Prostate gland (tissue), 2 donors: ENCODE measurements around the gene FADS1. TPM values are rescaled to one million over a fixed set of nuclear protein-coding genes. Genes with fewer than 3 reads are reported as not detected.

Source experiments
- DNase-seq: peaks from one replicate; pipeline ENCODE4 v3.0.0-alpha.2; 2019; ENCODE audit warnings: low spot score
- H3K27ac ChIP-seq, 2 donors: fragments of 200-600 bp; sonication (generic); 2 replicates each; pipeline ENCODE4 v1.5.1; 2017 to 2019
- H3K27me3 ChIP-seq: fragments of 200-600 bp; sonication (generic); replicated peaks from 2 replicates; pipeline ENCODE4 v1.5.1; 2019; ENCODE audit not compliant: insufficient read depth
- H3K36me3 ChIP-seq, 2 donors: fragments of 200-600 bp; sonication (generic); 1 replicate in 1 of 2; 2 replicates in 1 of 2; pipeline versions ENCODE4 v1.5.1 to v1.8.1; 2017 to 2019
- H3K4me1 ChIP-seq: fragments of 200-600 bp; sonication (generic); replicated peaks from 2 replicates; pipeline ENCODE4 v1.5.1; 2019
- H3K4me3 ChIP-seq, 2 donors: fragments of 200-600 bp; sonication (generic); 2 replicates each; pipeline ENCODE4 v1.5.1; 2017 to 2019
- H3K9me3 ChIP-seq: fragments of 200-600 bp; sonication (generic); 2 replicates; pipeline ENCODE4 v1.5.1; 2017
- POLR2A ChIP-seq: fragments of 450-650 bp; IDR thresholded peaks from one replicate; pipeline ENCODE4 v1.6.1; 2016; ENCODE audit warnings: antibody characterized with exemption, mild to moderate bottlenecking
- POLR2AphosphoS5 ChIP-seq: sonication (generic); formaldehyde crosslinking; IDR thresholded peaks from one replicate; pipeline ENCODE4 v1.6.1; 2017; ENCODE audit warnings: antibody characterized with exemption
- WGBS: methylation state at CpG from one replicate; pipeline ENCODE4 v1.1.5; 2018; 5-methylcytosine and 5-hydroxymethylcytosine counted together
- intact Hi-C: fragments of 100-400 bp; cut with DNase I; formaldehyde crosslinking; loops from one replicate; pipeline ENCODE4 v1.14.2; 2022
- total RNA-seq, 2 donors: library from RNA; depleted of rRNA; stranded (reverse); fragments of >200 nt; gene quantifications; one replicate each; pipeline ENCODE4 v1.1.0, GENCODE V29; 2016
- TF ChIP-seq, protein P1 (sequence below), 4 experiments: fragments of 200-600 bp in 2 of 4; fragments of 450-650 bp in 2 of 4; sonication (generic) in 2 of 4; IDR thresholded peaks; 1 replicate in 3 of 4; 2 replicates in 1 of 4; pipeline ENCODE4 v1.5.1; 2016 to 2019; ENCODE audit warnings: antibody characterized with exemption in 4 of 4, mild to moderate bottlenecking in 2 of 4, moderate library complexity in 2 of 4

The FADS1 gene
- total RNA-seq, 2 donors from 2014 or later = 15.0 to 38.7 TPM

DNA sequence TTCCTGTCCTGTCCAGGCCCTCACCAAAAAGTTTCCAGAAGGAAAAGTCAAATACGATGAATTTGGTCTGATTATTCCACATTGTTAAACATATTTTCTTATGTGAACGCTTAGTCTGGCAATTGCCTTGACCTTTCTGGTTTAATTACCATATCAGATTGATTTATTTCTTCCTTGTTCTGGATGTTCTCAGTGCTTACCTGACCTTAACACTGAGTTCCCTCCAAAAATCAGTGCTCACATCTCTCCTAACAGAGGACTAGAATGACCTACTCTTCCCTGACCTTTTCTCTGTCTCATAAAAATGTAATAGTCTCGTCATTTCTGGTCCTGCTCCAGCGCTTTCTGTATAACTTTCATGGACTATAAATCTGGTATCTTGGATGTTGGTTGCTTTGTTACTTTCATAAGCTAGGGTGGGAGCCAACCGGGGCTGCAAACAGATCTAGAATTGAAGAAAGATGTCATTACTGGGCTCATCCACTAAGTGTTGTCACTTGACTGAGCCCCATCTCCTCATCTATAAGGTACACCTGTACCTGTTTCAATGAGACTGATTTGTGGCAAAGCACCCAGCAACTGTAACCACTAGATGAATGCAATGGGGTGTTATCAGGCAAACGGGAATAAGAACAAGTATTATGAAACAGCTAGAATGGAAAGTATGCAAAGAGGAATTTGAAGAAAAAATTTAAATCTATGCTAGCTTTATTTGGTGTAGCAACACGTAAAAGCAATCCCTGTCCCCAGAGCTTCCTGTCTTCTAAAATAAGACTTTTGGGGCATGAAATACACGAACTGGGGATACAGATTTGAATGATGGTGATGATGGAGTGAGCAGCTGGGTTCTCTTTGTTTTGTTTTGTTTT lies 13.7 kb upstream of the FADS1 start:
- Histone ChIP-seq H3K27ac (peak overlapping the region; percentile 77 to 86), H3K36me3 (no peaks in the 10 kb centered on the region), H3K9me3 (no peaks in the 10 kb centered on the region), H3K4me1 (peaks cover 12% of the 10 kb centered on the region), H3K27me3 (no peaks in the 10 kb centered on the region), H3K4me3 (peak overlapping the region in 1 of 2 donors; percentile 71)
- 14% methylated on average over 8 of the region's 8 CpGs for WGBS
- DNase-seq = peak; percentile 40
- TF ChIP-seq POLR2AphosphoS5 = peak; percentile 71
- TF ChIP-seq POLR2A = no peak
- intact Hi-C loops = no loop called here

DNA sequence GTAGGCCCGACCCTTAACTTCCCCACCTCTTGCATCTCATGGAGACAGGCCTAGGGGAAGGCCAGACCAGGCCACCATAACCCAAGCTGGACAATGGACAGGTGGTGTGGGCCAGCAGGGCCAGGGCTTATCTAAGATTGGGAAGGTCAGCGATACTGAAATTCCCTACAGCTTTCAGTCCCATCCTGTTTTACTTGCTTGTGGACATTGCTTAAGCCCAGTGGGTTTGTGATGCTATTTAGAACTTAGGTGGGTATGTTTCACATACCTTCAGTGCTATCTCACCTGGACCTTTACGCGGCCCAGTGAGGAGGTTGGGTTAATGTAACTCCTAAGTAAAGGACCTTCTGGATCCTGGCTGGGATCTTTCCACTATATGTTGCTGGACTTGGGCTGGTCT lies 13.0 kb upstream of the FADS1 start:
- WGBS = 75% methylated on average over 4 of the region's 4 CpGs
- Histone ChIP-seq H3K27me3 (no peaks in the 10 kb centered on the region), H3K27ac (peak overlapping the region; percentile 77 to 86), H3K4me1 (peaks cover 12% of the 10 kb centered on the region), H3K9me3 (no peaks in the 10 kb centered on the region), H3K36me3 (no peaks in the 10 kb centered on the region), H3K4me3 (peak overlapping the region in 1 of 2 donors; percentile 71)
- intact Hi-C loops = no loop called here
- DNase-seq = no peak
- TF ChIP-seq, protein P1, sequence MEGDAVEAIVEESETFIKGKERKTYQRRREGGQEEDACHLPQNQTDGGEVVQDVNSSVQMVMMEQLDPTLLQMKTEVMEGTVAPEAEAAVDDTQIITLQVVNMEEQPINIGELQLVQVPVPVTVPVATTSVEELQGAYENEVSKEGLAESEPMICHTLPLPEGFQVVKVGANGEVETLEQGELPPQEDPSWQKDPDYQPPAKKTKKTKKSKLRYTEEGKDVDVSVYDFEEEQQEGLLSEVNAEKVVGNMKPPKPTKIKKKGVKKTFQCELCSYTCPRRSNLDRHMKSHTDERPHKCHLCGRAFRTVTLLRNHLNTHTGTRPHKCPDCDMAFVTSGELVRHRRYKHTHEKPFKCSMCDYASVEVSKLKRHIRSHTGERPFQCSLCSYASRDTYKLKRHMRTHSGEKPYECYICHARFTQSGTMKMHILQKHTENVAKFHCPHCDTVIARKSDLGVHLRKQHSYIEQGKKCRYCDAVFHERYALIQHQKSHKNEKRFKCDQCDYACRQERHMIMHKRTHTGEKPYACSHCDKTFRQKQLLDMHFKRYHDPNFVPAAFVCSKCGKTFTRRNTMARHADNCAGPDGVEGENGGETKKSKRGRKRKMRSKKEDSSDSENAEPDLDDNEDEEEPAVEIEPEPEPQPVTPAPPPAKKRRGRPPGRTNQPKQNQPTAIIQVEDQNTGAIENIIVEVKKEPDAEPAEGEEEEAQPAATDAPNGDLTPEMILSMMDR (IDR thresholded peaks at IDR 0.05) = no peak
- TF ChIP-seq POLR2AphosphoS5 (no peak), POLR2A (no peak)

DNA sequence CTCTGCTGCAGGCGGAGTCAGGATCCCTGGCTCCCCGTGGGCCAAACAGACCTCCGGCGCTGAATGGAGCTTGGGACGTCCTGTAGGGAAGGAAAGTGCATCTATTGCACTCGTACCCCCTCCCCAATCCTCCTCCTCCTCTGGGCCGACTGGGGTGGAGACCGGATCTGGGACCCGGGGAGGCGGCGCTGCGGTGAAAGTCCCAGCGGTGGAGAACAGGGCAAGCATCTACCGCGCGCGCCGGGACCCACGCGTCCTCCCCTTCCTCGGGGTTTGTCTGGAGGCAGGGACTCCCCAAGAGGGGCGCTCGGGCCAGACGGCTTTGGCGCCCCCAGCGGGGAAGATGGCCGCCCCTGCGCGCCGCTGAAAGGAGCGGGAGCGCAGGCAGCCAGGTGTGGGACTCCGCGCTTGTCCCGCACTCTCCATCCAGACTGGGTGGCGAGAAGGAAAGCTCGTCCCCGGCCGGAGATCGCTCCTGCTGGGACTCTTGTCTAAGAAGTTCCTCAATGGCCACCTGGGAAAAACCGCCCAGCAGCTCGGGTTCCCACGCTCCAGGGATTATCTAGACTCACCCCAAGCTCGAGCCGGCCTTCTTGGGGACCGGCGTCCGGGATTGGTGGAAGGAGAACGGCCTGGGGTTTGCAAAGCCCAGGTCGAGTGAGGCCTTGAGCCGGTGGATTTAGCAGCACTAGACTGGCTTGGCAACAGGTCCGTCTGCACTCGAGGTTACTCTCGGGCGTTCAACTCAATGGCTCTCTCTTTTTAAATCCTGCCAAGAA lies 12.0 kb upstream of the FADS1 start:
- intact Hi-C loops = no loop called here
- no peaks in the 10 kb centered on the region for H3K9me3 ChIP-seq
- H3K4me1 ChIP-seq = peaks cover 12% of the 10 kb centered on the region
- no peaks in the 10 kb centered on the region for H3K27me3 ChIP-seq
- H3K4me3 ChIP-seq = peak overlapping the region; percentile 44 to 71
- H3K36me3 ChIP-seq = no peaks in the 10 kb centered on the region
- WGBS = 2% methylated on average over 44 of the region's 55 CpGs
- peak overlapping the region; percentile 77 to 86 for H3K27ac ChIP-seq
- peak; percentile 37 for DNase-seq
- no peak for TF ChIP-seq POLR2AphosphoS5
- TF ChIP-seq, protein P1 (IDR thresholded peaks at IDR 0.05) = peak in 3 of 4 experiments; percentile 18 to 36 (median 20)

DNA sequence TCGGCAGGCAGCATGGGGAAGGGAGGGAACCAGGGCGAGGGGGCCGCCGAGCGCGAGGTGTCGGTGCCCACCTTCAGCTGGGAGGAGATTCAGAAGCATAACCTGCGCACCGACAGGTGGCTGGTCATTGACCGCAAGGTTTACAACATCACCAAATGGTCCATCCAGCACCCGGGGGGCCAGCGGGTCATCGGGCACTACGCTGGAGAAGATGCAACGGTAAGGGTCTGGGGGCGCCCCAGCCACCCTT lies 11.5 kb upstream of the FADS1 start:
- Histone ChIP-seq H3K27ac (peak overlapping the region; percentile 77 to 86), H3K4me3 (peak overlapping the region; percentile 44 to 71), H3K4me1 (peaks cover 12% of the 10 kb centered on the region), H3K36me3 (no peaks in the 10 kb centered on the region), H3K27me3 (no peaks in the 10 kb centered on the region), H3K9me3 (no peaks in the 10 kb centered on the region)
- intact Hi-C loops = no loop called here
- TF ChIP-seq POLR2A = no peak
- TF ChIP-seq, protein P1 (IDR thresholded peaks at IDR 0.05) = no peak
- no peak for TF ChIP-seq POLR2AphosphoS5
- WGBS = 0% methylated on average over 16 of the region's 16 CpGs
- DNase-seq = no peak

DNA sequence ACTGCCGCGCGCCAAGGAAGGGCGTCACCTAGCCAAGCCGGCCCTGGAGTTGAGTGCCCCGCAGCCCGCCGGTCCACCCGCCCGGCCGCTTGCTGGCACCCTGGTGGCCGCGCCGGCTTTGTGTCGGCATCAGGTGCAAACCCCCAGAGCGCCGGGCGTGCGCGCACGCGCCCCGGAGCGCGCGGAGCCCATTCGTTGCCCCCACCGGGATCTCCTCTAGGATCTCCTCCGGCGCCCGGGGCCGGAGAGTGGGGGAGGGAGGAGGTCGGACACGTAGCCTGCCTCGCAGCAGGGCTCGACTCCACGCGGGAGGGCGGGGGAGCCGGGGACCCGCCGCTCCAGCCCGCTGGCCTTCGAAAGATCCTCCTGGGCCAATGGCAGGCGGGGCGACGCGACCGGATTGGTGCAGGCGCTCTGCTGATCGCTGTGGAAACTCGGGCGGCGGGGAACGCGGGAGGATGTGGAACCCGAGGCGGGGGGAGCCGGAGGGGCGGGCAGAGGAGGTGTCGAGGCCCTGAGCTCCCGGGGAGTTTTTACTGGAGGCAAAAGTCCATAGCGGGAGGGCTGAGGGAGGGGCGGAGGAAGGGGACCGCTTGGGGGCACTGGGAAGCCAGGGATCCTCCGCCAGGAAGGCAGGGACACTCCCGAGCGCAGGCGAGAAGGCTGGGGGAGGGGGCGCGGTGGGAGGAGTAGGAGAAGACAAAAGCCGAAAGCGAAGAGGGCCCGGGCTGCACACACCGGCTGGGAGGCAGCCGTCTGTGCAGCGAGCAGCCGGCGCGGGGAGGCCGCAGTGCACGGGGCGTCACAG lies 11.0 kb upstream of the FADS1 start, which contains the start of gene FADS2:
FADS2 (plus strand) TSS at position 730 of the 808 bp plus-strand sequence. CDS start 91 bp downstream, outside the sequence.
- peak; percentile 84 for DNase-seq
- Histone ChIP-seq H3K27me3 (no peaks in the 10 kb centered on the region), H3K27ac (peak within 1 kb of the TSS; percentile 77 to 86), H3K36me3 (no peaks in the 10 kb centered on the region), H3K4me1 (peaks cover 12% of the 10 kb centered on the region), H3K4me3 (peak within 1 kb of the TSS; percentile 44 to 71), H3K9me3 (no peaks in the 10 kb centered on the region)
- peak; percentile 22 for TF ChIP-seq POLR2A
- peak; percentile 72 for TF ChIP-seq POLR2AphosphoS5
- TF ChIP-seq, protein P1 (IDR thresholded peaks at IDR 0.05) = no peak
- WGBS = 1% methylated on average over 45 of the region's 83 CpGs
- intact Hi-C loops = no loop called here
